HG03457 (cell line): Measurements from ENCODE around the gene HOMER1.
"Not testable (repeated sequence)": the region's sequence is repeated elsewhere in the genome, so short reads cannot be mapped to it uniquely, and the experiment has no call there.

ENCODE experiments used
- ATAC-seq: cut with Tn5 transposase; IDR thresholded peaks from one replicate; pipeline ENCODE4 v1.9.1; 2021; ENCODE audit warnings: moderate number of reproducible peaks; ENCODE audit not compliant: unreplicated experiment

Gene HOMER1

DNA sequence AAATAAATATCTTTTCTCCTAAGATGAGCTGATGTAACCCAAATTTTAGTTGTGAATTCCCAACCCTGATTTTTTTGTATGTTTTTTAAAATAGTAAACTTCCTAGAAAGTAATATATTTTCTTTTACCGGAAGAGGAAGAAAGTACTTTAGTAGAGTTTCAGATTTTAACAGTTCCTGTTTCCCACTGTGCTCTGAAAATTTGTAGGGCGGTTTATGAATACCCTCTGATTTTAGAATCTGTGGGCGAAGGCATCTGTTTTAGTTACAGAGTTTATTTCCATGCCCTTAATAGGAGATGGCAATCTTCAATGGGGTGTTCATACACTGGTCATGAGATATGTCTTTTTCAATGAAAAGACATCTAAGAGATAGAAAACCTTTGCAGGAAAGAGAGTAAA, 3.7 kb upstream of the HOMER1 start:
- ATAC-seq: no peak

DNA sequence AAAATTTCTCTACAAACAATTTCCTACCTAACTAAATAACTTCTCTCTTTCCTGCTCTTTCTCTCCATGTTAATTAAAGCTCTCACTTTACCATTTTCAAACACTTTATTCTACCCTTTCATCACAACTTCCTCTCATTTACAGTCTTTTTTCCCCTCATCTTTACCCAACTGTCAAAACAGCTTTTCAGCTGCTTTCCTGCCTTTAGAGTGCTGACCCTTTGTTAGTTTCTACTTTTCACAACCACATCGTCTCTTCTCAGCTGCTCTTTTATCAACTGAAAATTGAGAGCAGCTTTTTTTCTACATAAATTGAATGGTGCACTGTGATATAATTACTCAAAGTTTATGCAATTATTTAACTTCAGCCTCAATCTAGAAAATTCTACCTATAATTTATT, 3.1 kb upstream of the HOMER1 start:
- ATAC-seq: no peak

DNA sequence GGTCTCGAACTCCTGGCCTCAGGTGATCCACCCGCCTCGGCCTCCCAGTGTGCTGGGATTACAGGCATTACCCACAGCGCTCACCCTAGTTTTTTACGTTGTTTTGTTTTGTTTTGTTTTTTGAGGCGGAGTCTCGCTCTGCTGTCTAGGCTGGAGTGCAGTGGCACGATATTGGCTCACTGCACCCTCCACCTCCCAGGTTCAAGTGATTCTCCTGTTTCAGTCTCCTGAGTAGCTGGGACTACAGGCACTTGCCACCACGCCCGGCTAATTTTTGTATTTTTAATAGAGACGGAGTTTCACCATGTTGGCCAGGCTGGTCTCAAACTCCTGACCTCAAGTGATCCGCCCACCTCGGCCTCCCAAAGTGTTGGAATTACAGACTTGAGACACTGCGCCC, 2.4 kb upstream of the HOMER1 start:
- ATAC-seq: not testable (repeated sequence)

DNA sequence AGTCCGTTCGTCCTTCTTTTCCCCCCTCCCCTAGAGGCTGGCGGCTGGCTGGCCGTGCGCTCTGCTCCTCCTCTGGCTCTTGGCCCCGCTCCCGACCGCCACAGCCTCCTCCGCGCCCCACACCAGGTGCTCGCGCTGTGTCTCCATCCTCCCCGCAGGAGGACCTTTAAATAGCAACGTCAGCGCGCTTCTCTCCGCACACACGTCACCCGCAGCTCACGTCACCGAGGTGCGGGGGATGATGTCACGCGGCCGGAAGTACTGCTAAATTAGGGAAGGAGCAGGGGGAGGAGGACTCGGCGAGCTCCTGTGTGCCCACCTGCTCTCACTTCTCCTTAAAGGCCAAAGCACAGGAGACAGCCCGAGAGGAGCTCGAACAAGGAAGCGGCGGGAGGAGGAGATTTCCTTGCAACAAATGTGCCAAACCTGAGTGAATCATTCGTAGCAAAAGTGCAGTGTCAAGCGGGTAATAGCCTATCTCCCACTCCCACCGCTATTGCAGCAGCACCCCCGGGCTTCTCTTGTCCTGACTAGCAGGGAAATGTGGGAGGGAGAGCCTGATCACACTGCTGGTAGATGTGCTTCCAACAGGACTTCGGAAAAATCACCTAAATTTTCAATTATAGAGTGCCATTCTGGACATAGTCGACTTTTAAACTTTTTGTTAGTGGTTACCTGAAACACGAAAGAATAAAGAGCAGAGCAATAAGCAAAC, 614 bp upstream of the HOMER1 start:
- peak; percentile 77 for ATAC-seq

DNA sequence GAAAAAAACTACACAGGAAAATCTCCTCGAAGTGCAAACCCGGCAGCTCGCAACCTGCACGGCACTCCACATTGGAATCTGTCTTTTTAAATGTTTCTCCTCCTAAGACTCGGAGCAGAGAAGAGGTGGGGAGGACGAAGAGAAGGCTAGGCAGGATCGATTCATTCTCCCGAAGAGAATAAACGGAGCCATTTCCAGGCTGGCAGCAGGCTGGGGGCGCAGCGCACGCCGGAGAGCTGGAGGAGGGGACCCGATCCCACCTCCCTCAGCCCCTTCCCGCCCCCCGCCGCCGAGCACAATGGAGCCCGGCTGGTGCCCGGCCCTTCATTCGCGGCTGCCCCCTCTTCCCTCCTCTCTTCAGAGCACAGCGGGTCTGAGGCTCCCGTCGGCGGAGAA, 628 bp downstream of the HOMER1 start:
- ATAC-seq: no peak

DNA sequence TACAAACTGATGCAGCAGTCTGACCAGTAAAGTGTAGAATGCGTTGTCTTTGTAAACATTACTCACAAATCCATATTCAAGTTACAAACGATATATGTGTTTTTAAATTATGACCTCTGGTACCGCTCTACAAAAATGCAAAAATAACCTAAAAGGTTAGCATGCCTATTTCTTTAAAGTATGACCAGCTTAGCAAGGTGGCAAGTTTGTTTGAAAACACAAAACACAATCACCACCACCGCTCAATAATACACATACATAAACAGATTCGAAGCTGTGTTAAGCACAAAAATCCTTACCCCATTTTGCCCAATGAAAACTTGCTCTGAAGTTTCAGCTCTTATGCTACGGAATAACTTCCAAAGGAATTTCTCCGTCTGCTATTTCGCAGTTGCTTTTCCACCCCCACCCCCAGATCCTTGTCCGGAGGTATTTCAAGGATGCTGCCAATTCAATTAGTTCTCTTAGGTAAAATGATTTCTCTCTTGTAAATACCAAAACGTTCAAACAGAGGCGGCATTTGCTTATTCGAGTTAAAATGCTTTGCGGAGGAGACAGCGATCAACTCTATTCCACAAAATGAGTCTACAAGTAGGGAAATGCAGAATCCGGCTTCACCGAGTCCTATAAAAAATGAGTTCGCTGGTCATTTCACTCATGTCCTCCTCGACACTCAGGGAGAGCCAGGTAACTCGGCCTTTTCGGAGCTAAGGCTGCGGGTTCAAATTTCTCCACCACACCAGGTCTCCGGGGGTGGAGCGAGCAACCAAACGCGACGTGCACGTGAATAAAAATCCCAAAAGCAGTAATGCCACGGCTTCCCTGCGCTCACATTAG, 1.2 kb downstream of the HOMER1 start:
- ATAC-seq: no peak

DNA sequence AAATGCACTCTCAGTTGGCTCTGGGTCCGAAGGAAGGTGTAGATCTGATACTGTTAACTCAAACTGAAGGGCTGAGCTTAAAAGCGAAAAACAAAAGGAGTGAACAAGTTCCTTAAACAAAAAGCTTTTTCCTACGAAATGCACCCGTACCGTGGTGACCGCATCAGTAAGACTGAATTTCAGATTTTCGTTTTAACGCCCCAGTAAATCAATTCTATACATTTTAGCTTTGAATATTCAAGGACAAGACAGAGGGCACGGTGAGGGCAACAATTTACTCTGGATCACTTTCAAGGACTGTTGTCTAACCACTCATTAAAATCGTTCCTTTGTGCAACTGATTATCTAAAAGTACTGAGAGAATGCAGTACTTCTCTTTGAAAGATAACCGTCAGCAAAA, 1.9 kb downstream of the HOMER1 start:
- no peak for ATAC-seq

DNA sequence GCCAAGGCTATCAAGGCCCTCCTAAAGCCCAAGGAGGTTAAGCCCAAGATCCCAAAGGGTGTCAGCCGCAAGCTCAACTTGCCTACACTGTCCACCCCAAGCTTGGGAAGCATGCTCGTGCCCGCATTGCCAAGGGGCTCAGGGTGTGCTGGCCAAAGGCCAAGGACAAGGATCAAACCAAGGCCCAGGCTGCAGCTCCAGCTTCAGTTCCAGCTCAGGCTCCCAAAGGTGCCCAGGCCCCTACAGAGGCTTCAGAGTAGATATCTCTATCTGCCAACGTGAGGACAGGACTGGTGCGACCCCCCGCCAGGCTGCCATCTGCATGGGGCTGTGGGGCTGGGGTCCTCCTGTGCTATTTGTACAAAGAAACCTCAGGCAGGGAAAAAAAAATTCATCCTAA, 3.3 kb downstream of the HOMER1 start:
- ATAC-seq: no peak

DNA sequence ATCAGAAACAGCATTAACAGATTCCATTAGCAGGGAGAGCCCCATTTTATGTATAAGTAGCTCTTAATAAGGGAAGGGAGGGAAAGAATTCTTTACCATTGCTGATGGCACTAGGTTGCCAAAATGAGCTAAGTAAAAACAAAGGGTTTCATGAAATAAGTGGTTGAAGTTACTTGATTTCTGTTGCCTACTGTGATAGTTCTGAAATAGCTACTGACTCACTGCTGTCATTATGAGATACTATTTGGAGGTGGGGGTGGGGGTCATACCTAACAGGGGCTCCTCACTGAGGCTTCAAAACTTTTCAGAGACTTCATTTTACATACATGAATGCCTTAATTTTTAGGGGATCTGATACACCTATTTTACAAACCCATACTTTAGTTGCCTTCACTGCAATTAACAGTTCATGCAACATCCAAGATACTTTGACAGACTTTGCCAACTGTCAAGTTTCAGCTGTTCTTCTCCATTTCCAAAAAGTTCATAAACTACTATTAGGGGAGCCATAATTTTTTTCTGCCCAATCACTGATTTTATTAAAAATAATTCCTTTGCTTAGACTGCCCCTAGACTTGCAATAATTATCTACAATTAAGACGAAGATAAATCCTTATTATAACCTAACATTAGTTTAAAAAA, 4.6 kb downstream of the HOMER1 start:
- ATAC-seq: no peak

DNA sequence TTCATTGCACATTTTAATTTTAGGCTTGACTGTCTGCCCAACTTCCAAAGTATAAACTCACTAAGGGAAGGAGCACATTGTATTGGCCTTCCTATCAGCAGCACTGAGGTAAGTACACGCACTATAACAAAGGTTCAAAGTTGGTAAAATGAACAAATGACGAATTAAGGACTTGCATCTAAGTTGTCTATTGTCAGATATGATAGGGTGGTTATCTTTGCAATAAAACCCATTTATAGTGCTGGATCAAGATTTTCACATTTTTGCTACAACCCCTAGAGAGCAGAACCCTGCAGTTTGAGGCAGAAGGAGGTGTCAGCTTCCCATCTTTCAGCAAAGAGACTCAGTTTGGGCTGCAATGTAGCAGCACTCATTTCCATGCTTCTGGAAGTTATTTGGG, 5.1 kb downstream of the HOMER1 start:
- no peak for ATAC-seq

DNA sequence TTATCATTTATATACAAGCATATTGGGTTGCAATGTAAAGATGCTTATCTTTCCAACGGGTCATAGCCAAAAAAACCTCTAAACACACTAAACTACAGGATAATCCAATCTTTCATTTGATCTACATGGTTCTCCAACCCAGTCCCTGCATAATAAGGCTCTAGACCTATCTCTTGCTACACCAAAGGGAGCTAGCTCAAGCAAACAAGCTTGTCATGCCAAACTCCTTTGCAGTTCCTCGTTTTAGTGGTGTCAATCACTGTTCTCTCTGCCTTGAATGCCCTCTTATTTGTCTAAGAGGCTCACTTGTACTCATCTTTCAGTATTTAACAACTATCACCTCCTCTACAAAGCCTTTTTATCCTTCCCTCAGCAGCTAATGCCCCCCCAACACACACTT, 5.6 kb downstream of the HOMER1 start:
- ATAC-seq: no peak

DNA sequence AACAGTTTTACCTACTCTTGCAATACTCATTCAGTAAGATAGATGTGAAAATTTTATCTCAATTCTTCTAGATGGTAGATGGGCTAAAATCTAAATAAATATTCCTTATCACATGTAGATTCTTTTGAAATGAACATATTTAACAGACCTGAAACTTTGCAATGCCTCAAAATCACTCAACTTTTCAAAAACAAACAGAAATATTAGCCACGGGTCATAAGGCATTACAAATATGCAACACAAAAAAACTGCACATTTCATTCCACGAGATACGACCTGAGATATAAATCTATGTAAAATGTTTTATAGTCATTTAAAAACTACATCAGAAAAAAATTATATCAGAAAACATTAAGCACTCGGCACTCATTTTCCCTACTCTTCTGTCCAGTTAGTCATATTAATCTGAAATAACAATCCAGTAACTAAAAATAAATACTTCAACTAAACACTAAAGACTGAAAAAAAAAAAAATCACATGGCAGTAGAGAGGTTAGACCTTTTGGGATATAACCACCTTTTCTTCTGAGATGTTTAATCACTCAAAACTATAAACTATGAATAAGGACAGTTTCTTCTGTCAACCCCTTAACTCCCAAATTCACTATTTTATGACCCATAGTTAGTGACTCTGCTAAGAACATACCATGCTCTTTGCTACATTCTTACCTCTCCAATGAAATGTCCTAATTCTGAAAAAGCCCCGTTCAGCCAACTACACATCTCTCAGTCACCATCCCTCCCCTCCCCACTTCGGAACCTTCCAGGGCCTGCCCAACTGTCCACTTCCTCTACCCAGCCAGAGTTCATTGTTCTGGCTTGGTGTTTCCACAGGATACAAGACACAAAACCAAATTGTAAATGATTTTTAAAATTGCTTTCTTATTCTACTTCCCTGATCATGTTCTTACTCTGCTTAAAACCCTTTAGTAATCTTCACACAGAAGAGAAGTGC, 6.4 kb downstream of the HOMER1 start:
- no peak for ATAC-seq

DNA sequence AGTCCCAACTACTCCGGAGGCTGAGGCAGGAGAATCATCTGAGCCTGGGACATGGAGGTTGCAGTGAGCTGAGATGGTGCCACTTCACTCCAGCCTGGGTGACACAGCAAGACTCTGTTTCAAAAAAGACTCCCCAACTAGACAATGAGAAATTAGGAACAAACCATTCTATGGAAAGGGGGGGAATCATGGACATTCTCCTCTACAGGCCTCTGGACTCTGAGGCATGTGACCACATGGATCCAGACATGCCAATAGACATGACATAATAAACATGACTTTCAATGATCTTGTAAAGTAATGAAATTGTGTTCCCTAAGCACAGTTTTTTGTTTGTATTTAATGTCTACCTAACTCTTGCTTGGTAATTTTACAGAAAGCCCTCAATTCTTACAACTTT, 8.8 kb downstream of the HOMER1 start:
- no peak for ATAC-seq

DNA sequence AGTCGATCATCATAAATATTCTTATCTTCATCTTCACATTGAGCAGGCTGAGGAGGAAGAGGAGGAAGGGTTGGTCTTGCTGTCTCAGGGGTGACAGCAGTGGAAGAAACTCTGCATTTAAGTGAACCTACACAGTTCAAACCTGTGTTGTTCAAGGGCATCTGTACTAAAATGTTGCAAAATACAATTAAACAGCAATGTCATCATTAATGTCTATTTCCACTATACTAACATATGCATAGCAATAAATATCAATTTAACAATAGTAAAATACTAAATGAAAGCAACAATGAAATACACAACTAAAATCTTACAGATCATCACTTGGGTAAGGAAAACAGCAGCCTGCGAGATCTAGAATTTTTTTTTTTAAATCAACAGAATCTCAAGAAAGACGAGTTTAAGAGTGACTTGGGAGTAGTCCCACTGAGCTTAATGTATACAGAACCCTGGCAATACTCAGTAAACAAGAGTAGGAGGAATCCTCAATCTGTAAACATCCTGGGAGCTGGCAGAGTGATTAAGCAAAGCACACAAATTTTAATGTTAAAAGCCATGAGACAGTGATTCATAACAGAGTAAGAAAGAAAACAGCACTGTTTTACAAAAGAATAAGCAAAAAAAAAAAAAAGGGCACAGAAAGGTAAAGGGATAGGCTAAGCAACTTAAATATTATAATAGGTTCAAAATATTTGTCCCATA, 10.0 kb downstream of the HOMER1 start:
- no peak for ATAC-seq

DNA sequence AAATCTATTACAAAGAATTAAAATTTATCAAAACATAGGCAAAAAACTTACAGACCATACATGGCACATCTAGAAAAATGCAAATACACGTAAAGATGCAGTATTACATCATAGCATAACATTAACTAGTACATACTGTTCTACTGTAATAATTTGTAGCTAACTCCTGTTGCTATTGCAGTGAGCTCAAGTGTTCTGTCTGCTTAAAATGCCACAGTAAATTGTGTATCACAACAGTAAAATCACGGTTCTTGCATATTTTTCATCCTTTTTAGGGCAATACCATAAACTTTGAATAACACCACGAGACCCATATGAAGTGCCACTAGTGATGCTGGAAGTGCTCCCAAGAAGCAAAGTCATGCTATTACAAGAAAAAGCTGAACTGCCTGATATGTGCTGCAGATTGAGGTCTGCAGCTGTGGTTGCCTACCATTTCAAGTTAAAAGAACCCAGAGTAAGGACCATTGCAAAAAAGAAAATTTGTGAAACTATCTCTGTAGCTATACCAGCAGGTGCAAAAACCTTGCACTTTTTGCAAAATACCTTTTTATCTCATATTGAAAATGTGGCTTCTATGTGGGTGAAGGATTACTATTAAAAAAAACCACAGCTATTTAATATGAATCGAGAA, 14.2 kb downstream of the HOMER1 start:
- ATAC-seq: no peak

DNA sequence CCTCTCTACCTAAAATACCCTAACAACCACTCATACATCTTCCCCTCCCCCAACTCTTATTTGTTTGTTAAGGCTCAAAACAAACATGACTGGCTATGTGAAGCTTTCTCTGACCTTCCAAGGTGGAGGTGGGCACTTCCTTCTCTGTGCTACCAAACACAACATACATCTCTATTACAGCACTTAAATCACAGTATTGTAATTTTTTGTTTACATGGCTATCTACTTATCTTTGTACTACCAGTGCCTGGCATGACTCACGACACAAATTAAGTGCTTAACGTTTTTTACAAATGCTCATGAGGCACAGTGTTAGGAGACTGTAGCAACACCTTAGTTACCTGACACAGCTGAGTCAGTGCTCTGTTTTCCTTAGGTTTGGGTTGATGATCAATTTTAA, 18.6 kb downstream of the HOMER1 start:
- ATAC-seq: no peak

DNA sequence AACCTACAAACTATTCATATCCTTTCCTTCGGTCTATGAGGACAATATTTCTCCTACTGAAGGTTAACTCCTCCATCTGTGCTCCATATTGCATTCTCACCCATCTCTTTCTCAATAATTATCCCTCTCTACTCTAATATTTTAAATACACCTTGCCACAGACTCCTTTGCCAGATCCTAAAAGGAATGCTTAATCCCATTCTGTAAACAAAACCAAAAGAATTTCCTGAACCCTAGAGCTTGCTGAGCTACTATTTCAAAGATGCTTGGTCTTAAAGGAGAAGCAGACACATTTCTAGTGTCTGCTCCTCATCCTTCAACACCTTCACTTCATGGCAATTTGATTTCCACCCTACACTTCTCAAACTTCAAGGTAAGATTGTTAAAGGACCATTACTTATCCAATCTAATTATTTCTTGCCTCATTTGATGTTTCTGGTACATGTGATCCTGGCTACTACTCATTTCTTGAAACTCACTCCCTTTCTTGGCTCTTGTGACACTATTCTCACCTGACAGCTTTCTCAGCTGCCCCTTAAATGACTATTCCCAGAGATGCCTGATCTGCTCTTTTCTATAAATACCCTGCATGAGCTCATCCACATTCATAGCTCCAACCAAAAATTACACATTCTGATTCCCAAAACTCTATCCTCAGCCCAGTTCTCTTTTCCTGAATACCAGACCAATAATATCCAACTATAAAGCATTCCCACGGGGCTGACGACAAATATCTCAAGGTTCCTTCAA, 20.2 kb downstream of the HOMER1 start:
- ATAC-seq: no peak

DNA sequence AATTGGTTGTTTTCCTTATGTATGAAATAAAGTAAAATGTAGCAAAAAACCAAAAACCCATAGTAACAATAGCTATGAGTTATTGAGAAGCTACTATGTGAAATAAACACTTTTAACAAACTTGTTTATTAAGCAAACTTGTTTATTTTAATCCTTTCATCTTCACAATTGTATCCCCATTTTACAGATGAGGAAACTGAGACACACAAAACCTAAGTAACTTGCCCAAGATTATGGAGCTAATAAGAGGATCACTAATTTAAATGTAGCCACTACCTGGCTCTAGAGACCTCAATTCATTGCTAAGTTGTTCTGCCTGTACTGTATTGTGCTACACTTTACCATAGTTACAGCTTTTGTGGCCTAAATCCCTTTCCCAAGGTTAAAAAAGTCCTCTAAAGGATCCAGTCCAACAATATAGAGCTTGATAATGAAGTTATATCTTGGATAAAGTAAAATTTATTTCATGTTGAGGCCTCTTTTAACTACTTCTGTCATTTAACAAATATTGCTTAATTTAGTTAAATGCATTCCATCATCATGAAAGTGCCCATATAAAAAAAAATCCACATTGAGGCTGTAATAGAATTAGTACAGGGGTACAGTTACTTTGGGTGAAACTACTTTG, 22.1 kb downstream of the HOMER1 start:
- no peak for ATAC-seq
